Stimulated activated CD8-positive, alpha-beta memory T cell treated with anti-CD3 and anti-CD28 coated beads, Interleukin-7, amount 100 ng/mL, for 48 hours (primary cell): ENCODE data around the gene GRK3.

Experiments
- DNase-seq, 2 donors: peaks; one replicate each; pipeline ENCODE4 v3.0.0-alpha.2; 2020; ENCODE audit warnings: low read depth in 1 of 2; ENCODE audit errors: extremely low read depth in 1 of 2

The GRK3 gene

DNA sequence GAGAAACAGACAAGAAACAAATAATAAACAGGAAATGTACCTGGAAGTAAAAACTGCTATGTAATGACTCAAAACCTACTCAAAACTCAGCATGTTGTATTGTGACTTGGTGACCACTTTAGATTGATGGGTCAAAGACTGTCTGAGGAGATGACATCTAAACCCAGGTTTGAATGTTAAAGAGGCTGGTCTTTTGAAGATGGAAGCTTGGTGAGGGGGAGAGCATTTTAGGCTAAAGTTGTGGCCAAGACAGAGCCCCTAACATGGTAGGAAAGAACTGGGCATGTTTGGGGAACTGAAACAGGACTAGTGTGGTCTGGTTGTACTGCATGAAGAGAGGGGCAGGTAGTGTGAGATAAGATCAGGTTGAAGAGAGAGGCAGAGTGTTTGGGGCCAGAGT, 92.2 kb downstream of the GRK3 start:
- DNase-seq = no peak

DNA sequence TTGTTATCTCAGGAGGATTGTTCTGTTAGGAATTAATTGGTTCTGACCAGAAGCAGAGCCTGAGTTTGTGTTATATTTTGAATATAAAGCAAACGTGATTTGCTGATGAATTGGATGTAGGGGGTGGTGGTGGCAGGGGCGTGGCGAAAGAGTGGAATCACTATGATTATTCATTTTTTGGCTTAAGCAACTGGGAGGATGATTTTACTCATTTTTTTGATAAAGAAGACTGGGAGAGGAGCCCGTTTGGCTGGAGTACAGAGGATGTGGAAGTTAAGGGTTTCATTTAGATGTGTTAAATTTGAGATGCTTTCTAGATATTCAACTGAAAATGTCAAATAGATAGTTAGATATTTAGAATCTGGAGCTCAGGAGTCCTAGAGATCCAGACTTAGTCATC, 94.2 kb downstream of the GRK3 start:
- no peak for DNase-seq

DNA sequence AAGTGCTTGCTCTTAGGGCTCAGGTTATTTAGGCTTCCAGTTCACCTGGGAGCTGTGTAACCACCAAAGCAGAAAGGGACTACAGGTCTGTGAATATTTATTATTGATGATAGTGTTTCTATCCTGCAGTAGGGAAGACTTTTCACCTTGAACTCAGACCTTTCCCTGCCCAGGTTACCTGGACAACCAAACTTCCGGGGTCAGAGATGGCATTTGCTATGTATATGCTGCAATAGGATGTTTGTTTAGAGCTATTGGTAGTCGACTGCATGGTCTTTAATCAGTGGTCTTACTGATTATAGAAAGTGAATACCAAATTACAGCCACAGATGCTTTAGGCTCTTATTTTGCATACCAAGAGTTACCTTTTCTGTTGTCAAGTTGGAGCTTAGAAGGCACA, 94.9 kb downstream of the GRK3 start:
- no peak for DNase-seq

DNA sequence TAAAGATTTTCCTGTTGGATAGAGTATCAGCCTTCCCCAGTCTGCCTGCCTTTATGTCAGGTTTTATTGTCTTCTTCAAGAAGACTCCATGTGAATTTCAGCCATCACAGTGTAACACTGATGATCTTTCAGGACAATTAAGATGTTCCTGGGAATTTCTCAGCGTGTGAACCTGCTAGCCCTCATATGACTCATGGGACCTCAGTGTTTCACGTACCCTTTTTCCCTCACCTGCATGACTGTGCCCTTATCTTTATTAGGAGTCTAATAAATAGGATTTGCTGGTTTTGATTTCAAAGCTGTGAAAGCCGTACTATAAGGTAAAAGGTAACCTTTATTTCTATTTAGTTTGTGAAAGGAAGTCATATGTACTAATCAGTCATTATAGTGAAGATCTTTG, 95.9 kb downstream of the GRK3 start:
- no peak for DNase-seq

DNA sequence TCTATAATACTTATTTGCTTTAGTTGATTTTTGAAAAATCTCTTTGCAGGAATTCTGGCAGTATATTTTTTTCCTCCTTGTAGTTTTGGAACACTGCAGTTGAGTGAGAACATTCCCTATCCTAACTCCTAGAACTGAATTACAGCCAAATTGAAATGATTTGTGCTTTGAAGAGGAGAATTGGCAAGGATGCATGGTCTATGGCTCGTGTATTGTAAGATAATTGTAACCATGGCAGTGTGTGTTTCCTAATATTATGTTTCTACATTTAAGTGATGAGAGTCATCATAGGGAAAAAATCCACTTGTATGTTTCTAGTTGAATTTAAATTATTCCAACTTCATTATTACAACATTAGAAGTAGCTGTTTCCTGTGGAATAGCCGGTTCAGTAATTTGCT, 96.6 kb downstream of the GRK3 start:
- DNase-seq = no peak

DNA sequence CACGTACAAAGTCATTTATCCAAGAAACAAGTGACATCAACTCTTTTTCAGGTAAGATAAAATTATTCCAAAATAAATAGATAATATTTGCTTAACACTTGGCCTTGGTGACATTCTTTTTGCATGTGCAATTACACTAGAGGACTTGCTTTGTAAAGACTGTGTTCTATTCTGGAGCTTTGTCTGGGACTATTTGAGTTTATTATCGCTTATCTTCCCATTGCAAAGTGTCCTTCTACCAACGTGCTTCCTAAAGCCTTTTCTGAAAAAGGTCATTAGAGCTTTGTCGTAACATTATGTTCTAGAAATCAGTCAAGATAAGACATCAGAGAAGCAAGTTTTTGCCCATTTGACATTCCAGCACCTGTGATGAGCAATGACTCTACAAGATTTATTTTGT, 99.2 kb downstream of the GRK3 start:
- no peak for DNase-seq

DNA sequence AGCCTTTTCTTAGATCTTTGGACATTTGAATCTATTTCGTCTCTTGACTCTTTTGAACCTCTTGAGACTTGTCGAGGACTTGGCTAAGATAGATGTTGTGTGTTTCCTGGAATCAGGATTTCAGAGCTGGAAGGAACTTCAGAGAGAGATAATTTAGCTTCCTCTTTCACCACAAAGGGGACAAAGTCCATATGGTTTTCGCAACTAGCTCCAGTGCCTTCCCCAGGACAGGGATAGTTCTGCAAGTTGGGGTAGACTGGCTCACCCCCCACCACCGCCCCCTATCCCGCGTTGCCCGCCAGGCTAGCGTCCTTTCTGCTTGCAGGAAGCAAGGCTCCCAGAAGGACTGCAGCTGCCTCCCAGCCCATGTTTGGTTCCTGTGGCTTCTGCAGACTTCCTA, 101.8 kb downstream of the GRK3 start:
- DNase-seq = no peak

DNA sequence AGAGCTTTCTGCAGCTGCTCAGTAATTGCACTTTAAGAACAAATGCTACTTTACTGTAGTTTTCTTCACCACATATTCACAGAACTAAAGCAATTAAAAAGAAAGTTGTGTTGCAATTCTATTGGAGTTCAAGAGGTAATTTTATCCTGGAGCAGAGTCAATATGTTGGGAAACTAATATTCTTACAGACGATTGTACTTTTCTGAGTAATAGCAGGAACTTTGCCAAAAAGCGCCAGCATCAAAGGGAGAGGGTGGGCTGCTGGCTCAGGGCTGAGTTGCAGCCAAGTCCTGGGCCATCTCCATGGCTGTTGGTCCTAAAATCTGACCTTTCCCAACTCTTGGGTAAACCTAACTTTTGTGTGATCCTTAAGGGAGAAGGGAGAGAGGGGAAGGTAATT, 104.0 kb downstream of the GRK3 start:
- no peak for DNase-seq

DNA sequence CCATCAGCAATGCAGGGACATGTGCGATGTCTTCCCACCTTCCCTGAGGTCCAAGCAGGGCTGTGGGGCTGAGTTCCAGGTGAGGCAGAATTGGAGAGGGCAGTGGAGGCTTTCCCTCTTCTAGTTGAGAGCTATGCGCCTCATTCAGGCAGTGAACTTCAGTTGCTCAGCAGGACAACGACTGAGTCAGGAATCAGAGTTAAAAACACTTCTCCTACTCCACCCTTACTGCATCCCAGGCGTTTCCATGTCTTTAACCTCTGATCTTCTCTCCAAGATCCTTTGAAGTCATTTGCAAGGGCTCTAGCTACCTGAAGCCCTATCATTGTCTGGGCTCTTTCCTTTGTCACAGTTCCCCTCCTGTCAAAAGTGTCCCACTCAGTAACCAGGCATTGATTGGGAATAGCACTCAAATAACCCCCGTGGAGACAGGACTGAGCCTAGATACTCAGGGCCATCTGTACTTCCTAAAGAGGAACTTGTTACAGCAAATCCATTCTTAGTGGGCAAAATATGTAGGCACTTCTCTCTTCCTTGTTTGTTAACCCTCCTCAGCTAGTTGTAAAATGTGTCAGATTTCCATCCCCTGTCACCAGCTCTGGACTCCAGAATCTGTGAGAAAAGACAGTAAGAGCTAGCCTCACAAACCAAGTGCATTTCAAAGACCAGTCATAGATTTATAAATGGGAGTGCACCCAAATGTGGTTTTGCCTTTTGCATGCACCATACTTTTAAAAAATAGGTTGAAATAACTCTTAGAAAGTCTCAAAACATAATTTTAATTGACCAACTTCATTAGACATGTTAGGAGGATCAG, 105.0 kb downstream of the GRK3 start:
- DNase-seq = no peak

DNA sequence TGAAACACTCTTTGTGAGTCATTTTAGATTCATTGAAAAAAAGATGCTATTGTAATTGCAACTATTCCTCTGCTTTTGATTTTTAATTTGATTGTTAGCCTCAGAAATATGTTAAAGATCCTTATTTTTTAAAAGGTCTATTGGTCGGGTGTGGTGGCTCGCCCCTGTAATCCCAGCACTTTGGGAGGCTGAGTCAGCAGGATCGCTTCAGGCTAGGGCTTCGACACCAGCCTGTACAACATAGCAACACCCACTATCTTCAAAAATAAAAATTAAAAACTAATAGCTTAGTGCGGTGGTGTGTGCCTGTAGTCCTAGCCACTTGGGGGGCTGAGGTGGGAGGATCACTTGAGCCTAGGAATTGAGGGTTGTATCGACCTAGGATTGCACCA, 105.6 kb downstream of the GRK3 start:
- no peak for DNase-seq

DNA sequence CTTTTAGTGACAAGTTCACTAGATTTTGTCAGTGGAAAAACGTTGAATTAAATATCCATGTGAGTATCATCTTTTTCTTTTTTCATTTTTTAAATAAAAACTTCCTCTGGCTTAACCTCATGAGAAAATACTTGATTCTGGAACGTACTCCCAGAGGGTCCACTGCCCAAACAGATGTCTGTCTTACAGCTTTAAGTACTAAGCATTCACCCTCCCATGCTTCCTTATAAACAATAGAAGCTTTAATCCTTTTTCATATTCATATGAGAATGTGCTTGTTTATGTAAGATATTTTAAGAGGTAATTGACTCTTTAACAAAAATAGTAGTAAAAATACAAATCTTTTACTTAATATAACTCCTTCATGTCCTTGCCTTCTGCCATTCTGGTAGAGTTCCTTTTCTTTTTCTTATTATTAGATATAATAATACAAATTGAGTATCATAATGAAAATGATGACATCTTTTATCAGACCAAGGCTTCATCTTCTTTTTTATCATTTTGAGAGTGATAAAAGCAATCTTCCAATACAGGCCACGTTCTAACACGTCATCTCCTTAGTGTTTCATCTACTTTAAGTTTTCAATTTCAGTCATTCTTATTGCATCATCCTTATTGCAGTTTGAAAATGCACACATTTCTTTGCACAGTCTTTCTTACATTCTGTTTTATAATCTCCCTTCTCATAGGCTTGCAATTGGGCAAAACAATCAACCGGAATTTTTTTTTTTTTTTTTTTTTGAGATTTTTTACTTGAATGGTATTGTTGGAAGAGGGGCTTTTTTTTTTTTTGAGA, 108.0 kb downstream of the GRK3 start:
- no peak for DNase-seq

DNA sequence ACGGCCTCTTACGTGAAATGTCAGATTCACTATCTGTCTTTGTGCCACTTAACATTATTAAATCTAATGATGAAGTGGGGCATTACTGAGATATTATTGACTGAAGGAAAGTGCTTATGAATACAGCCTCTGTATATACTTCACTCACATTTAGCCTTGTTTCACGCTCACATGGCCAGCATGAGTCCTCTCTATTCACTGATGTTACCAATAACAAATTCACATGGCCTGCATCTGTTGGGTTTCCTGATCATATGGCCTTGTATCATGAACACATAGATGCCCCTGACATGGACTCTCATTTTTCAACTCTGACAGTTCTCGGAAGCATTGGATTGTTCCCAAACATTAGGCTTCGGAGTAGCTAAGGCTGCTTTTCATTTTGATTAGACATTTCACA, 109.2 kb downstream of the GRK3 start:
- no peak for DNase-seq

DNA sequence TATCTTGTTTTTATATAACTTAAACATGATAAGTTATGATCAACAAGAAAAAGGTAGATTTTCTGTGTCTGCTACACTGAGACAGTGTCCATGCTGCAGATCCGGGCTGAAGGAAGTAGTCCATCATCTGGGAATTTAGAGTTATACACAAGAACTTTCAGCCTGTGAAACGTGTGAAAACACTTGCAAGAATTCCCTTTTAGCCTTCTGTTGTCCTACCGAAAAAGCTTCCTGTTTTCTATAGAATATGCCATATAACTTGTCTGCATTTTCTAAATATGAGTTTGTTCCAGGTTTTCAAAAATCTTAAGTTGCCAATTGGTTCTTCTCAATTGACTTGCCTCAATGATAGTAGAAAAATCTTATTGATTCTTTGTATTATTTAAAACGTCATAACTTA, 113.2 kb downstream of the GRK3 start:
- no peak for DNase-seq

DNA sequence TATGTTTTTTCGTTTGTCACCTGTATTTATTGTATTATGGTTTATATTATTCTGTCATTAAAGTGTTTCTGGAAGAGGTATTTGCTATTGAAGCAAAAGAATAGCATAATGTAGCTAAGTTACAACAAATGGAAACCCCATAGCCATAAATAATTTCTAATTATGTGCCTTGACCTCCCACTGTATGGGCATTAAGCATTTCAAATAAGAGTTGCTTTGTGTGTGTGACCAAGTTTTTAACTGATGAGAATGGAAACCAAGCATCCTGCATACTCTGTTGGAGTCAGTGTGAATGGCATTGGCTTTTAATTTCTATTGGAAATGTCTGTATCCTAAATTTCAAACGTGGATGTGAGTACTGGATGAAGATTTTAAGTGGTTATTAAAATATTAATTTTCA, 115.6 kb downstream of the GRK3 start:
- no peak for DNase-seq

DNA sequence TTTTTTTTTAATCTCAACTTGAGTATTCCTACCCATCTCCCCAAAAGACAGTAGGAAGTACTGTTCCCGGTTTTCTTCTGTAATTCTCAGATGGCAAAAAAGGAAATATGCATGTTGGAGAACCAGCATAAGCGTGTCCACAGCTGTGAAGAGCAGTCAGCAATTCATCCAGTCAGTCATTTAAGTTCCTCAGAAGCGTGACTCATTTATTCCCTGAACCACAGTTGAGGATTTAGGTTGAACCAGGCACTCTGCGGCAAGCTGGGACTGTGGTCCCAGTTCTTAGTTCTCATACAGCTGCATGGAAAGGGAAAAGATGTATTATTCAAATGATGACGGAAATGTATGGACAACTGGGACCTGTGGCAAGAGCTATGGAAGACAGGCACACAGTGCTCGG, 116.5 kb downstream of the GRK3 start:
- DNase-seq = no peak

DNA sequence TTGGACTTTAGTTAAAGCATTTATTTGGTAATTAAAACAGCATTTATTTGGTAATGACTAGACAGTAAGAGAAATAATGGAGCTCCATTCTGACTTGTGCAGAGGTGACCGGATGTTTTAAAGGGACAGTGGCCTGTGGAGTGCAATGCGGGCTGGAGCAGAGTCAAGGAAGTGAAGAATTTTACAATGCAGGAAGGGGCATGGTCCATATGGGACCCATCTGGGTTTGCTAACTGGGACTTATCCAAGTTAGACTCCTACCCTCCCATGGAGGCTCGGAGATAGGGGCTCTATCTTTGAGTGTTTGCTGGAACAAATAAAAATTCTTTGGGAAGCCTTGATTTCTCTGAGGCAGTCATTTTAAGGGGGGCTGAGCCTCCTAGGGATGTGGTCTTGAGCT, 117.6 kb downstream of the GRK3 start:
- DNase-seq = no peak

DNA sequence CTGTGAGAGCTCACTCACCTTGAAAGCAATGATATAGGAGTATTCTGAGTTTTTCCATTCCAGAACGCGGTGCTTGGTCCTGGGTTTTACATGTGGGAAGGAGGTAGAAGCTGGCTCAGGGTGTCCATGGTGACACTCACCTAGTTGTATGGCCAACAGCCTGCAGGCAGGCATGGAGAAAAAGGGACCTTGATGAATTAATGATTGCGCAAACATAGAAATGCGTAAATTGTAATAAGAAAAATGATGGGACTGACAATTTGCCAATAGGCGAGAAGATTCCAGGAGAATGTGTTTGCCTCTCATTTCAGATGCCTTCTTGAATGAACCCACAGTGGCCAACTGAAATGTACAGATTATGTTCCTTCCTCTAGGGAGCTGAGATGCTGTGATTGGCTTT, 124.2 kb downstream of the GRK3 start:
- DNase-seq = no peak

DNA sequence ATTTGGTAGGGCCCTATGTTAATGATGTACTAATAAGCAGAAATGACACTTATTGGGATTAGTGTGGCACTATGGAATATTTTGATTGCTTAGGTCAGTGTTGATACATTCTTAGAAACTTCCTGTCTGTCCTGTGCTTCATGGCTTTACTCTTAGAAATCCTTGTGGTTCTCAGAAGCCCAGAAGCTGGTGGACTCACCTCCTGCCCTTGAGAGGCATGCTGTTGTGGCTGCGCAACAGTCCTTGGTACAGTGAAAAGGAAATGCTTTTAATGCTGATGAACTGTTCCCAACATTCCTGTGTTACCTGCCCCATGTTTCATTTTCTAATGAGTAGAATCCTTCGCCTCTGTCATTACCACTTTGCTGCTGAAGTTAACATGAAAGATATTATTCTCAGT, 125.2 kb downstream of the GRK3 start:
- DNase-seq = no peak

DNA sequence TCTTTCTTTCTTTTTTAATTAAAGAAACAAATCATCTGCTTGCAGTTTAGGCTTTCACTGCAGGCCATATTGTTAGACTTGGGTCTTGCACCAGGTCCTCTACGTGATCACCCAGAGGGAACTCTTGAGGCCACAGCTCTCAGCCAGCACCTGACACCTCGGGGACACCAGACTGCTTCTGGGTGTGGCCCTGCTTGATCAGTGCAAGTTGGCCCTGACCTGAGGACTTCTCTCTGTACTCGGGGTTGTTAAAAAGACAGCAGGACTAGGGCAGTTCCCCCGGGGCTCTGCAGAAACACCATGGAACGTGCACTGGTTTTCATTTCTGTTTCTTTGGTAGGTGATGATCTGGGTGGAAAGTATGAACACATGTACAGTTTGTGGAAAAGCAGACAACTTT, 126.3 kb downstream of the GRK3 start:
- DNase-seq = no peak

DNA sequence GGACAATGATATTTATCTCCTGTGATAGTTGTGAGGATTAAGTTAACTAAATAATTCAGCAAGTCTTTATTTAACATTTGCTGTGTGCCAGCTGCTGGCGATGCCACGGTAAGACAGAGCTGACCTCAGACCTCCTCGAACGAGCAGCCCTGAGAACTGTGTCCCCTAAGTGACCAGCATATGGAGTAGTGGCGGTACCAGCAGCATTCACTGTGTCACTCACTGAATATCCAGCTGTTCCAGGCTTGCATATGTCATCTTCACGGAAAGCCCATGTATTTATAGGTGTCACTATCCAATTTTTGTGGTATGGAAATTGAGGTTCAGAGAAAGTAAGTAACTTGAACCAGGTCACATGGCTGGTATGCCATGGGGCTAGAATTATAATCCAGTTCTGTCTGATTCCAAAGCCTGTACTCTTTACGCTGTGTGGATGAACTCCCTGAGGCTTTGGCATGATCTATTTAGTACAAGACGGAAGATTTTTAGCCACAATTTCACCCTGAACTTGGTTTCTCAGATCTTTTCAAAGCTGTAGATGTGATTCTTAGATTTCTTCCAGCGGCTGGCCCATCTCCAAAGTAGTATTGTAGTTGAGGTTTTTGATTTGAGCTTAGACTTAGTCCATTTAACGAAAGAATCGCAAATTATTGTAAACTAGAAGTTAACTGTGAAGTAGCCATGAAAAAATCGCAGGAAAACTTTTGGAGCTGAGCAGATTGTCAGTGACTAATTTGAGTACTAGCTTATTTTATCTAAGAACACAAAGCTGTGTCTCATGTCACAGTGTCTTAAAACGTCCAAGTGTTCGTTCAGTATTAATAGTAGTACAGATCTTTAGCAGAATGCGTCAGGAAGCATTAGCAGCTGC, 128.2 kb downstream of the GRK3 start:
- no peak for DNase-seq

DNA sequence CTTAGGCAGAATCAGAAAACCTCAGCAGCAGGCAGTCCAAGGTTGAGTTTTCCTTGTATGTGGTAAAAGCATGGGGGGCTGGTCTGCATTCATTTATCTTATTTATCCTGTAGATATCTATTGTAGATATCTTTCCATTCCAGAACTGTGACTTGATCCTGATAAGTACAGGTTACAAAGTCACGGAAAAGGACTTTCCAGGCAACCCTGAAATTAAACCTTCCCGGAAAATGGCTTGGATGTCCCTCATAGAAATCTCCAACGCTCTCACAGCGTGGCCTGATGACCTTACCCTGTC, 128.7 kb downstream of the GRK3 start:
- no peak for DNase-seq
